Suppressor macrophage (primary cell): ENCODE measurements around the gene ZNF584.
"Not testable (repeated sequence)": the region's sequence is repeated elsewhere in the genome, so short reads cannot be mapped to it uniquely, and the experiment has no call there.

ENCODE experiments used
- DNase-seq, 4 experiments: peaks; one replicate each; pipeline ENCODE4 v3.0.0-alpha.2; 2020 to 2022

ZNF584 gene

DNA sequence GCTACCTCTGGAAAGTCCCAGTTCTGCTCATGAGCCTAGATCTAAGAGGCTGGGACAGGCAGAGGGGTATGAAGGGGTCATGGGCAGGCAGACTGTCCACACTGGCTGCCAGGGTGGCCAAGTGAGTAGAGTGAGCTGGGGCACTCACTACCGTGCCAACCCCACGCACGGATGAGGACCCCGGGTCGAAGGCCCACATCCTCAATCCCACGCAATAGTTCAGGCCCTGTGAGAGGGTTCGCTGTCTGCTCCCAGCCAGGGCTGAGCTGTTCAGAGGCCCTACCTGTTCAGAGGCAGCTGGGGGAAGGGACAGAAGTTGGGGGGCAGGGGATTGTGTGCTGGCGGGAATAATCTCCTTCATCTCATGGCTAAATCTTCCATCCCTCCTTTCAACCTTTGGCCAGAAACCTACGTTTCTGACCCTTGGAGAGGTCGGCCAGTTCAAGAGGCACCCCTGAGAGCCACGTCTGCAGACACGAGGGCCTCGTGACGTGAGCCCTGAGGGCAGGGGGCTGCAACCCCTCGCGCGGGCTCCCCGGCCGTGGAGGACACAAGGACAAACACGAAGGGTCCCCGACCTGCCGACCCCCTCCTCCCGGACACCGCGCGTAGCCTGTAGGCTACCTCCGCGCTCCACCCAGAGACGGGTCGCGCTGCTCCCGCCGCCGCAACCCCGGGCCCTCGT lies 22.4 kb upstream of the ZNF584 start:
- no peak for DNase-seq

DNA sequence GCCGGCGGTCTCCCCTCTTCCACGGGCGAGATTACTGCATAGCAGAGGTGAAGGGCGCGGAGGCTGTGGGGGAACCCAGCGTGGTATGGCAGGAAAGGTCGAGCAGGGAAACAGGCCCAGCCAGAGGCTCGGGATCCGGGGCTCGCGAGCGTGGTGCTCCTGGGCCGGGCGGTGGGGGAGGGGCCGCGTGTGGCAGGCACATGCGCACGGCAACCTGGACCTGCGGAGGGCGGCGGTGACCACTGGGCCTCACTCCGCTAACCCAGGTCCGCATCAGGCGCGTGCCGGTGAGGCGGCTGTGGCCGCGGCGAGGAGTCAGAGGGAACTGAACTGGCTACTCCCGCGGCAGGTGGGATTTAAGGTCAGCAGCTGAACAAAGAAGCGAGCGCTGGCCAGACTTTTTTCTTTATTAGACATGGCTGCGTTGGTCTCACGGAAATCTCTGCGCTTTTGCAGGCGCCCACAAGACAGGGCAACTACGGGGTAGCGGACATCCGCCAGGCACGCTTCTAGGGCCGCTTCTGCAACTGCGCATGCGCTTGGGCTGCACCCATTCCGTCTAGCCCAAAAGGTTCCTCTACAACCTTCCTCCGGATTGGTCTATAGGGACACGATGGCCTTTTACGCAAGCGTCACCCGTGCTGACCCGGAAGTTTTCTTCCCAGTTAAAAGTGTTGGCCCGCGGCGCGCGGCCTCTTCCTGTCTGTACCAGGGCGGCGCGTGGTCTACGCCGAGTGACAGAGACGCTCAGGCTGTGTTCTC lies 21.7 kb upstream of the ZNF584 start, which contains the start of gene RPS5:
Gene RPS5, plus strand, starts transcription at position 694 of the 762 bp plus-strand sequence. CDS start 869 bp downstream, outside the sequence.
- peak; percentile 98 to 100 (median 98) for DNase-seq

DNA sequence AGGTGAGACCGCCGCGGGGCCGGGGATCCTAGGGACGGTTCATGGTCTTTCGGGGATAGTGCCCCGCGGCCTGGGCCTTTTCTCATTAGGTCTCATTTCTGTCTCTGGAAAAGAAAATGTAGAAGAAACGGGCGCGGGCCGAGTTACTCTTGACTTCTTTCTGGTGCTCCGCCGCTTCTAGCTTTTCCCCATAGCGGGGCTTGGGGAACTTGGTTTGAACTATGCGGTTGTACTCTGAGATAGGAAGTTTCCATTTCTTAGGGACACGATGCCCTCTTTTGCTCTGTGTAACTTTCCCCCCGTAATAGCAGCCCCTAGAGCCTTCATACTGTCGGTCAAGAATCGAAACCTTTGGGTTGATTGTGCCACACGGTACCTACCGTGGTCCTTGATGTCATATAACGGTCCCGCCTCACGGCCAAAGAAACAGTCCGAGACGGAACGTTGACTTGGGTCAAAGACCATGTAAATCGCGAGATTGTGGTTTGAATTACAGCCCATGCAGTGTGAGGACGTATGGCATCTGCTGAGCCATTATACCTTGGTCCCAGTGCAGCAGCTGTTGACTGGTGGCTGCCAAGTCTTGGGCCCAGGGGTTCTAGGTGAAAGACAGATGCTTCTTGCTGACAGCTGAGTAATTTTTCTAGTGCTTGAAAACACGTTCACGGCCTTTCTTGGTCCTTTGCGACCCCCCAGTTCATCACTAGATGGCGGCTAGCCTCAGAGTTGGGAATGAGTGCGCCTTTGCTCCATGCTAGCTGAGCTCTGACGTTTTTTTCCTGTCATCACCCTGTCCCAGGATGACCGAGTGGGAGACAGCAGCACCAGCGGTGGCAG lies 20.9 kb upstream of the ZNF584 start:
- peak in 1 of 4 experiments; percentile 9 for DNase-seq

DNA sequence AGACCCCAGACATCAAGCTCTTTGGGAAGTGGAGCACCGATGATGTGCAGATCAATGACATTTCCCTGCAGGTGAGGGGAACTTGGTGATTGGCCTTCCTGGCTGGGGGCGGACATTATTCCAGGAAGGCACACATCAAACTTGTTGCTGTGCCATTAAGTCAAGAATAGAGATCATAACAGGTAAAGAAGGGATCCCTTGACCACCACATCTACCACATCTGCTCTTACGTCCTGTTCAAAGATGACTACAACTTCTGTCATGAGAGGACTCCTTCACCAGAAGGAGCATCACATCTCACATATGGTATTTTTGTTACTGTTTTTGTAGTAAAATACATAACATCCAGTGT lies 20.3 kb upstream of the ZNF584 start:
- DNase-seq, result peak in 1 of 4 experiments; percentile 2

DNA sequence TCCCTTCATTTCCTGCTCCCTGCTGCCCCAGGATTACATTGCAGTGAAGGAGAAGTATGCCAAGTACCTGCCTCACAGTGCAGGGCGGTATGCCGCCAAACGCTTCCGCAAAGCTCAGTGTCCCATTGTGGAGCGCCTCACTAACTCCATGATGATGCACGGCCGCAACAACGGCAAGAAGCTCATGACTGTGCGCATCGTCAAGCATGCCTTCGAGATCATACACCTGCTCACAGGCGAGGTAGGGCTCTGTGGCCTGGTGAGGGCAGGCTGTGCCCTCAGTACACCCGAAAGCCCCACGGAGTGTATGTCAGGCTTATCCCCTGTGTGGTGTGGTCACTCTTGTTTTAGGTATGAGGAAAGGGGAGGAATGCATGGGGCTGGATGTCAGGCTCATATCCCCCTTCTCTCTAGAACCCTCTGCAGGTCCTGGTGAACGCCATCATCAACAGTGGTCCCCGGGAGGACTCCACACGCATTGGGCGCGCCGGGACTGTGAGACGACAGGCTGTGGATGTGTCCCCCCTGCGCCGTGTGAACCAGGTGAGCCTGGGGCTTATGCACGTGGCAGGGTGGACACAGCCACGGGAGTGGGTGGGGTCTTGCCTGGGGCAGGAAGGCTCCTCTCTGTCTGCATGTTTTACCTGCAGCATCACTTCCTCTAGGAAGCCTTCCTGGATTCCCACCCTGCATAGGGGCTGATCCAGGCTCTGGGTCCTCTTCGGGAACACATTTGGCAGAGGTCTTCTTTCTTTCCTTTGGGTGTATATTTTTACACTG lies 15.3 kb upstream of the ZNF584 start:
- no peak for DNase-seq

DNA sequence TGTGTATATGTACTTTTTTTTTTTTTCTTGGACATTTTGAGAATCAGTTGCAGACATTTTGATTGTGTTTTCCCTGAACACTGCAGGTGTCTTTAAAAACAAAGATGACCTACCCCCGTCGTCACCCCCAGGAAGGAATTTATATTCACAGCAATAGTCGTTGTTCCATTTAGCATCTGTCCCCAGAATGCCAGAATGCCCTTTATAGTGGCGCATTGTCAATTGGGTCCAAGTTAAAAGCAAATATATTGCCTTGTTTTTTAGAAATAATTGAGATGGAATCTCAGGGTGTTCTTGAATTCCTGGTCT lies 14.8 kb upstream of the ZNF584 start:
- DNase-seq, result no peak

DNA sequence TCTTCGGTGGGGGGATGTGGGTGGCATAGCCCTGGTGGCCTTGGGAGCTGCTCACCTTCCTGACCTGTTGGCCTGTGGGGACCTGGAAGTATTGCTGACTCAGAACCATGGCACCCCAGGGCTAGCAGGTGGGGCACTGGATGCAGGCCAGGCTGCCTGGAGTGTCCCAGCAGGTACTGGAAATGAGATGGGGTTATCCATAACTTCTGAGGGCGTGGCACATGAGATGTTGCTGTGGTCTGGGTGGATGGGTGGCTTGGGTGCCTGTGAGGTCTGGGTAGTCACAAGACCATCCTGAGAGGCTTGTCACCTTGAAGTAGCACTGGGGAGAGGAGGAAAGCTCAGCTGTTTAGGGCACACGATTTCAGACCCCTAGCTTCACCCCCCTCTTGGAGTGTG lies 13.6 kb upstream of the ZNF584 start:
- peak in 1 of 4 experiments; percentile 1 for DNase-seq

DNA sequence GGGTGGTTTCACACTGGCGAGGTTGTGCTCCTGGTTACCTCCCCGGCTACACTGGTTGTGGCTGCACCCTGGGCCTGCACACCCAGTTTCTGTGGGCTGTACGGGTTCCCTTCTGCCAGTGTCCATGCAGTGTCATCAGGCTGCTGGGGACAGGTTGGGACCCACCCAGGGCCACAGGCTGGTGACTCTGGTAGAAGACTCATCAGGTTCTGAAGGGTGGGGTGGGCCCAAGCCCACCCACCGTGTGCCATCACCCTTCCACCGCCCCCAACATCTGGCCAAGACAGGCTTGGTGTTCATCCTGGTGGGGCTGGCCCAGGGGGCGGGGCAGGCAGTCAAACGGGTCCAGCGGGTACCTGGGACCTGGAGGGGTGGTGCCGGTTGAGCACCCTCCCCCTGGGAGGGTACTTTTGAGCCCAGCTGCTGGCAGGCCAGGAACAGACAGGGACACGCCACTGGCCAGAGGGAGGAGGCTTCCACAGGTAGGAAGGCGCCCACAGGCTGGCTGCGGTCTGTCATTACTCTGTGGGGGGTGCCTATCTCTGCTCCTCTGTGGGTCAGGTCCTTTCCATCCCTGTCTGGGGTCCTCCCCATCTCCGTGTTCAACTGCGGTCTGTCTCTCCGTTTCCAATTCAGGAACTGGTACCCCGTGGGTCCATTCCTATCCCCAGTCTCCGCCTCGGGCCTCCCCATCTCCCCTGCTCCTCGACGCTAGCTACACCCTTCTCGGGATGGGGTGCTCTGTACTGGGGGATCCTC lies 13.1 kb upstream of the ZNF584 start, which contains the start of gene RNF225:
Gene RNF225, plus strand, starts transcription at position 437 of the 759 bp plus-strand sequence. CDS start 434 bp downstream, outside the sequence.
- DNase-seq, result no peak

DNA sequence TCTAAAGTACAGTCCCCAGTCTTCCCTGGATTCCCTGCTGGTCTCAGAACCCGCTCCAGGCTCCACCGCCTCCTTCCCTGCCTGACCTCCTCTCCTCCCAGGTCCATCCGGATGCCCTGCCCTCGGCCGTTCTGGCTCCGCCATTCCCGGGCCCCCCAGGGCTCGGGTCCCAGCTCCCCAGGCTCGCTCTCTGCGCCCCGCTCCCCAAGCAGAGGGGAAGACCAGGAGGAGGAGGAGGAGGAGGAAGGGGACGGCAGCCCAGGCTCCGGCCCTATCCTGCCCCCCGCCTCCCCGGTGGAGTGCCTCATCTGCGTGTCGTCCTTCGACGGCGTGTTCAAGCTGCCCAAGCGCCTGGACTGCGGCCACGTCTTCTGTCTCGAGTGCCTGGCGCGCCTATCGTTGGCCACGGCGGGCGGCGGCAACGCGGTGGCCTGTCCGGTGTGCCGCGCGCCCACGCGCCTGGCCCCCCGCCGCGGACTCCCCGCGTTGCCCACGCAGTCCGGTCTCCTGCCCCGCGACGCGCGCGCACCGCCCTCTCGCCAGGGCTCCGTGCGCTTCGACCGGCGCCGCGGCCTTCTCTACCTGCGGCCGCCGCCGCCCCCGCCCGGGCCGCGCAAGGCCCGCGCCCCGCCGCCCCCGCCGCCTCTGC lies 12.3 kb upstream of the ZNF584 start:
- peak in 1 of 4 experiments; percentile 18 for DNase-seq

DNA sequence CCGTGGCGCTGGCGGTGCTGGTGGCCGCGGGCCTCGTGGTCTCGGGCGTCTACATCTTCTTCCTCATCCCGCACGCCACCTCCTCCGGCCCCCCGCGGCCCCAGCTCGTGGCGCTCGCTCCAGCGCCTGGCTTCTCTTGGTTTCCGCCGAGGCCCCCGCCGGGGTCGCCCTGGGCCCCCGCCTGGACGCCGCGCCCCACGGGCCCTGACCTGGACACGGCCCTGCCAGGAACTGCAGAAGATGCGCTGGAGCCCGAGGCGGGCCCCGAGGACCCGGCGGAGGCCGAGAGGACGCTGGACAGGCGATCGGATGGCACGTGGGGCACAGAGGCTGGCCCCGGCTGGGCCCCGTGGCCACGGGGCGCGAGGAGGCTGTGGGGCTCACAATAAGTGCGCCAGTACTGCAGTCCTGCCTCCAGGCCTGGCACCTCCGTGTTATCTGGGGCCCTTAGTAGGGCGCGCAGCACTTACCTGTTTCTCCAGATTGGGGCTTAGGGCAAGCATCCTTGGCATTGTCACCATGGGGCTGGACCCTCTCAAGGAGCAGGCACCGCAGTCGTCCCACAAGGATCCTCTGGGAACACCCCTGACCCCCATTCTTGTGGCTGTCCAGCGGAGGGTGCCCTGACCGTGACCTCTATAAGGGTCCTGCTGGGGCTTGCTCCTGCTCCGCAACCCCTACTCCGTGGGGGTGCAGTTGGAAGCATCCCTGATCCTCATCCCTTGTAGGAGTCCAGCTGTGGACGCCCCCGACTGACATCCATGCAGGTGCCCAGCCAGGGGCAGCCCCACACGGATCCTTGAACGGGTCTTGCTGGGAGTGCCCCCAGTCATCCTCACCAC lies 11.5 kb upstream of the ZNF584 start:
- no peak for DNase-seq

DNA sequence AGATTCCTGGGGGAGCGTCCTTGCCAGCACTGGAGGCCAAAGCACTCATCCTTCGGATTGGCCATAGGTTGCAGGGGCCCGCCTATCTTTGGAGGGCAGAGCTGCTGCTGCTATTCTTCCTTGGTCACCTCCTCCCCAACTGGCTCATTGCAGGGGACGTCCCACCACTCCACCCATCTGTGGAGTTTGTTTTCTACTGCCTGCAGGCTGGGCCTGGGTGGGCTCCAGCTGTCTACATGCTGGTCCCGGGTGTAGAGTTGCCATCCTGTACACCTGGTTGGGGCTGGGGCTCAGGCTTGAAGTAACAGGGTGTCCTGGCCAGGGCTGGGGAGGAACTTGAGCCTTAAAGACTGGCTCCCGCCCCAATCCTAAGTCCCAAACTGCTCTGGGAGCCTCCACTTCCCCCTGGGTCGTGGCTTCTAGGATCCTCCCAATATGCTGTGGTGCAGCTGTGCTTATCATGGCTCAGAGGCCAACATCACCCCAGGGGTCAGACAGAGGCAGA lies 10.9 kb upstream of the ZNF584 start:
- no peak for DNase-seq

DNA sequence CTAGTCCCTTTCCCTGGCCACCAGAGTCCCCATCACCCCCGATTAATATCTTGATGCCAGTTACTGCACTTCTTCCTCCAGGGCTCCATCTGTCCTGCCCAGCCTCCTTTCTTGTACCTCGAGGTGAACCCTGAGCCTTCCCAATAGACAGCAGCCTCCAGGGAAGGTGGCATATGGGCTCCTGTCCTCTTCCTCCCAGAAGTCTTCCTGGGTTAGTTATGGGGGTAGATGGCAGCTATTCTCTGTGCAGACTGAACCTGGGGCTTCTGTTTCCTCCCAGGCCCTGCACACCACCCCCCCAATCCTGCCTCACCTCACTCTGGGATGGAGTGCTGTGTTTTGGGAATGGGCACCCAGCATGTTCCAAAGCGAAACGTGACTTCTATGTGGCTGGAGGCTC lies 10.4 kb upstream of the ZNF584 start:
- no peak for DNase-seq

DNA sequence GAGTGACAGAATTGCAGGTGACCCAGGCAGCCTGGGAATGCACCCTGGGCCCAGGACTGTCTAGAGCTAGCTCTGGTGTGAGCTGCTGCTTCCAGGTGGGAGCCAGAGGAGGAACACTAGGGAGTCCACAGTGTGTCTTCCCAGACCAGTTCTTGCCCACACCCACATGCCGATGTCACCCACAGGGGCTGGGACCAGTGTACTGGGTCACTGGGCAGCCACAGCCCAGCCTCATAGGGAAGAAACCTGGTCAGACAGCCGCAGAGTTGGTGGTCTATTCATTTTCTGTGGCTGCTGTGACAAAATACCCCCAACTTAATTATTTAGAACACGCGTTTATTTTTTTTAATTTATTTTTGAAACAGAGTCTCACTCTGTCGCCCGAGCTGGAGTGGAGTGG lies 9.9 kb upstream of the ZNF584 start:
- no peak for DNase-seq

DNA sequence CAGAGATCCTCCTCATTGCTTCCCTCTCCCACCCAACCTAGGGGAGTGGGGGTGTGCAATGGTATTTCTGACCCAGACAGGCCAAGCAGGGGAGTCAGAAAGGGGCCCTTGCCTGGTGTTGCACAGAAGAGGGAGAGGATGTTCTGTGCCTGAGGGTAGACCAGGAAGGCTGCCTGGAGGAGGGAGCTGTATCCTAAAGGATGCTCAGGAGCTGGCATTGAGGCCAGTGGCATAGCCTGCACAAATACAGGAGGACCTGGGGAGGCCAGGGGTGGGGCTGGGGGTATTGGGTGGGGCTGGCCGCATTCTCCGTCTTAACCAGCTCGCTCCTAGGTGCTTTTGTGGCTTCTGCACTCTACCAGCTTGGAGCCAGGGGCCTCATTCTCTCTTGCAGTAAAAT lies 8.5 kb upstream of the ZNF584 start:
- no peak for DNase-seq

DNA sequence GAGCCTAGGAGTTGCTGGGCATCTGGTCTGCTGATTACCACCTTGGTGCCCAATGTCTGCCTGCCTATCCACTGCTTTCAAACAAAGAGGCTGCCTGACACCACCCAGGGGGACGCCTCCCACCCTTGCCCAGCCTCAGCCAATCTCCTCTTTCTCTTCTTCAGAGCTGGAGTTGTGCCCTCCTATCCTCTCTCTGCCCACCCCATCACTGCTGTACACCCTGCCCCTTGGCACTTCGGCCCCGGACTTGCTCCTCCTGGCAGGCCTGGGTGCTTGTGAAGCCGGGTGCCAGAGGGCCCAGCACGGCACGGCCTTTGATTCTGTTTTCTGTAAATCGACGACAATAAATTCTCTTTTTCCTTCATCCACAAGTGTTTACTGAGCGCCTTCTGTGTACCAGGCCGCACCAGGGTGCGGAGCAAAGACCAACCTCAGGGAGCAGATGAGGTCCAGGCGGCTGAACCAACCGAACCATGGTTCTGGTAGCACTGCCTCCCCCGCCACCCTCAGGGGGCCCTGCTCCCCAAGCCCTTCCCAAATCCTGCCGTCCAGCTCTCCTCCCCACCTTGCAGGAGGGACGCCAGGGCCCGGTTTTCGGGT lies 8.0 kb upstream of the ZNF584 start:
- no peak for DNase-seq

DNA sequence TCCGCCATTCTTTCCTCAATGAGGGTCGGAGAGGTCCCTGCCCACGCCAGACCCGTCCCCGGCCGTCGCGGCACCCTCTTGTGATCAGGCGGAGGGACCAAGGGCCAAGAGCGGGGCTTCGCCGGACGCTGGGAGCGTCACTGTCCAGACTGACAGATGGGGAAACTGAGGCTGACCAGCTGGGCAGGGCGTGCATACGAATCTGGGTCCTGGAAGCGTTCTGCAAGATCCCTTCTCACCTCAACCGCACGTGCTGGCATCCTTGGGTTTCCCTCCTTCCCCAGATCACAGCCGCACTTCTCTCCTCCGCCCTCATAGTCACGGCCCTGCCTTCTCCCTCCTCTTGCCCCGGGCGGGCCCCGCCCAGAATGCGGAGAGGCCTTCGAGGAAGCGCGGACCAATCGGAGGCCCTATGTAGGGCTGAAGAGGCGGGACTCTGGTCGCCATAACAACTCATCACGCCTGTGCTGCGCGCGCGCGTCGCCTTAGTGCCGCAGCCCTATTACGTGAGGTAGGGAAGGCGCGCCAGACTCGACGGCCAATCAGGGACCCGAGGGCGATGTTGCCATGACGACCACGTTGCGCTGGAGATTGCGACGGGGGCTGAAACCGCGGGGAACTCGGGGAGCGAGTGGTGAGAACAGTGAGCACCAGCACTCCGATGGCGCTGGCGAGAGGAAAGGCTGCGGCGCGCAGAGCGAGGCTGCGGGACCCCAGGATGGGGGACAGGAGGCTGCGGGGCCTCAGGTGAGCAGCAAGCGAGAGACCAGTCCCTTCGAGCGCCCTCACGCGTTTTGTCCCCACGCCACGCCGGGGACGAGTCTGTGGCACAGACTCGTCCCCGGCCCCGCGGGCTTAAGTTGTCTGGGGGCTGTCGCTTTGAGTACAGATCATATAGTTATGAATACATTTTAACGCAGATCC lies 7.3 kb upstream of the ZNF584 start:
- DNase-seq, result peak; percentile 100

DNA sequence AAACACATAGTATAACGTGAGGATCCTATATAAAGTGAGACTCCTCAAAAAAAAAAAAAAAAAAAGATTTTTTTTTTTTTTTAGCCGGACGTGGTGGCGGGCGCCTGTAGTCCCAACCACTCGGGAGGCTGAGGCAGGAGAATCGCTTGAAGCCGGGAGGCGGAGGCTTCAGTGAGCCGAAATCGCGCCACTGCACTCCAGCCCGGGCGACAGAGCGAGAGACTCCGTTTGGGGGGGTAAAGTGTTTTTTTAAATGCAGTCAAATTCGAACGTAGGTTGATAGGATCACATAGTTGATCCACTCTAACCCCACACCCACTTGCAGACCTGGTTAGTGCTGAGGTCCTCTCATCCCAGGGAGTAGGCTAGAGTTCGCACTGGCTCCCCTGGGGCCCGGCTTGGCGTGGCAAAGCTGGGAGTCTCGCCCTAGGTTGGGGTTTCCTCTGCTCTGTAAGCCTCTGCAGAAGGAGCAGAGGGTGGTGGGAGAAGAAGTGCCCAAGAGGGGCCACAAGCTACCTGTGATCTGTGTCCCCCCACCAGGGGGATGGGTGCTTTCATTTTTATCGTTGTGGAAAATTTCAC lies 6.5 kb upstream of the ZNF584 start:
- DNase-seq, result no peak

DNA sequence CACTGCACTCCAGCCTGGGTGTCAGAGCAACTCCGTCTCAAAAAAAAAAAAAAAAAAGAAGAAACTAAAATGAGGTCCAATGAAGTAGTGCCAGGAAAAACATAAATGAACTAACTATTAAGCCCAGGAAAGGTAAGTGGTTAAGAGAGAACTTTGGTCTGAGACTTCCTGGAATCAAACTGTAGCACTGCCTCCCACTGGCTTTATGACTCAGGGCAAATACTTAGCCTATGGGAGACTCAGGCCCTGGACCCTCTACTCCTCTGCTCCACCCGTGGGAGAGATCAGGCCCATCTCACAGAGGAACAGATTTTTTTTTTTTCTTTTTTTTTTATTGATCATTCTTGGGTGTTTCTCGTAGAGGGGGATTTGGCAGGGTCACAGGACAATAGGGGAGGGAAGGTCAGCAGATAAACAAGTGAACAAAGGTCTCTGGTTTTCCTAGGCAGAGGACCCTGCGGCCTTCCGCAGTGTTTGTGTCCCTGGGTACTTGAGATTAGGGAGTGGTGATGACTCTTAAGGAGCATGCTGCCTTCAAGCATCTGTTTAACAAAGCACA lies 4.5 kb upstream of the ZNF584 start:
- DNase-seq, result not testable (repeated sequence)
